GM23338 (cell line): ENCODE results near the gene TGFBI. TPM values are rescaled to one million over a fixed set of nuclear protein-coding genes. Genes with fewer than 3 reads are reported as not detected.

ENCODE experiments used
- ATAC-seq: fragments of 200-7000 bp; cut with Tn5 transposase; 3 replicates; pipeline ENCODE4 v1.9.1; 2020
- DNase-seq: peaks from one replicate; pipeline ENCODE4 v3.0.0-alpha.2; 2015; ENCODE audit warnings: low spot score
- H2AFZ ChIP-seq: fragments of 200-600 bp; sonication (generic); 2 replicates; pipeline ENCODE4 v1.8.0; 2016; ENCODE audit warnings: antibody characterized with exemption, mild to moderate bottlenecking, moderate library complexity
- H3F3A ChIP-seq: fragments of 200-600 bp; sonication (generic); replicated peaks from 2 replicates; pipeline ENCODE4 v1.8.0; 2017; ENCODE audit warnings: antibody characterized with exemption, mixed run types, low read depth
- H3K27ac ChIP-seq: fragments of 200-600 bp; sonication (generic); 2 replicates; pipeline ENCODE4 v1.6.1; 2016; ENCODE audit warnings: low read depth
- H3K27me3 ChIP-seq: fragments of 200-600 bp; sonication (generic); 2 replicates; pipeline ENCODE4 v1.8.0; 2016; ENCODE audit warnings: mild to moderate bottlenecking, mixed run types, moderate library complexity; ENCODE audit not compliant: insufficient read depth
- H3K36me3 ChIP-seq: fragments of 200-600 bp; sonication (generic); 2 replicates; pipeline ENCODE4 v1.8.0; 2016; ENCODE audit warnings: mild to moderate bottlenecking; ENCODE audit not compliant: insufficient read depth
- H3K4me1 ChIP-seq: fragments of 200-600 bp; sonication (generic); 2 replicates; pipeline ENCODE4 v1.8.0; 2016; ENCODE audit warnings: mild to moderate bottlenecking, moderate library complexity; ENCODE audit not compliant: insufficient read depth
- H3K4me2 ChIP-seq: fragments of 200-600 bp; sonication (generic); 2 replicates; pipeline ENCODE4 v1.7.1; 2017; ENCODE audit warnings: mixed run types
- H3K4me3 ChIP-seq: fragments of 200-600 bp; sonication (generic); 2 replicates; pipeline ENCODE4 v1.6.1; 2016; ENCODE audit warnings: mixed run types
- H3K79me2 ChIP-seq: fragments of 200-600 bp; sonication (generic); replicated peaks from 2 replicates; pipeline ENCODE4 v1.8.0; 2017; ENCODE audit warnings: mild to moderate bottlenecking; ENCODE audit not compliant: insufficient read depth
- H3K9me2 ChIP-seq: fragments of 200-600 bp; sonication (generic); 2 replicates; pipeline ENCODE4 v1.8.0; 2017; ENCODE audit not compliant: insufficient read depth
- H4K20me1 ChIP-seq: fragments of 200-600 bp; sonication (generic); replicated peaks from 2 replicates; pipeline ENCODE4 v1.8.0; 2017; ENCODE audit warnings: mild to moderate bottlenecking; ENCODE audit not compliant: insufficient read depth
- H3K27ac Mint-ChIP-seq: 2 replicates; pipeline ENCODE4 v1.8.0; 2020; ENCODE audit warnings: inconsistent platforms, mild to moderate bottlenecking, moderate library complexity, mixed read lengths
- H3K27me3 Mint-ChIP-seq: 3 replicates; pipeline ENCODE4 v1.8.0; 2022; ENCODE audit warnings: low read depth, mild to moderate bottlenecking, moderate library complexity, mixed read lengths, inconsistent platforms; ENCODE audit not compliant: insufficient read depth, poor library complexity
- H3K36me3 Mint-ChIP-seq: 3 replicates; pipeline ENCODE4 v1.8.0; 2021; ENCODE audit warnings: low read depth, mild to moderate bottlenecking, inconsistent platforms, moderate library complexity, mixed read lengths
- H3K4me1 Mint-ChIP-seq: 3 replicates; pipeline ENCODE4 v1.8.0; 2020; ENCODE audit warnings: mild to moderate bottlenecking, inconsistent platforms, mixed read lengths
- H3K4me3 Mint-ChIP-seq: 3 replicates; pipeline ENCODE4 v1.8.0; 2021; ENCODE audit warnings: moderate library complexity, mild to moderate bottlenecking, inconsistent platforms, mixed read lengths
- H3K9me3 Mint-ChIP-seq: 3 replicates; pipeline ENCODE4 v1.8.0; 2020; ENCODE audit warnings: moderate library complexity, mild to moderate bottlenecking, inconsistent platforms, mixed read lengths
- CTCF ChIP-seq, 2 experiments: fragments of 200-600 bp in 1 of 2; sonication (generic) in 1 of 2; conservative IDR thresholded peaks; 2 replicates each; pipeline versions ENCODE4 v1.5.1 to v1.6.1; 2016 to 2017; ENCODE audit warnings: antibody characterized with exemption in 2 of 2, low read depth in 2 of 2, mild to moderate bottlenecking in 2 of 2, moderate library complexity in 1 of 2
- ETS1 ChIP-seq: IDR thresholded peaks from 2 replicates; pipeline ENCODE4 v1.6.1; 2016; ENCODE audit warnings: antibody characterized with exemption
- EZH2 ChIP-seq: fragments of 200-600 bp; sonication (generic); IDR thresholded peaks from one replicate; pipeline ENCODE4 v1.8.0; 2017; ENCODE audit warnings: antibody characterized with exemption, mild to moderate bottlenecking, low read depth; ENCODE audit not compliant: unreplicated experiment
- JUNB ChIP-seq: IDR thresholded peaks from one replicate; pipeline ENCODE4 v1.6.1; 2016; ENCODE audit warnings: antibody characterized with exemption; ENCODE audit not compliant: unreplicated experiment
- POLR2AphosphoS5 ChIP-seq: IDR thresholded peaks from 2 replicates; pipeline ENCODE4 v1.6.1; 2016; ENCODE audit warnings: antibody characterized with exemption, low read depth
- REST ChIP-seq: IDR thresholded peaks from one replicate; pipeline ENCODE4 v1.6.1; 2018; ENCODE audit warnings: antibody characterized with exemption; ENCODE audit not compliant: unreplicated experiment
- STAT1 ChIP-seq: IDR thresholded peaks from one replicate; pipeline ENCODE4 v1.6.1; 2016; ENCODE audit warnings: antibody characterized with exemption; ENCODE audit not compliant: unreplicated experiment
- ZNF114 ChIP-seq: fragments of 250-450 bp; sonication (Bioruptor Pico); IDR thresholded peaks from 2 replicates; pipeline ENCODE4 v1.5.0; 2020; ENCODE audit warnings: mild to moderate bottlenecking, moderate library complexity
- ZNF331 ChIP-seq: fragments of 250-450 bp; sonication (Bioruptor Pico); IDR thresholded peaks from 2 replicates; pipeline ENCODE4 v1.5.0; 2020; ENCODE audit warnings: low read depth, mild to moderate bottlenecking, moderate library complexity
- ZNF462 ChIP-seq: fragments of 250-450 bp; sonication (Bioruptor Pico); IDR thresholded peaks from 2 replicates; pipeline ENCODE4 v1.5.0; 2020; ENCODE audit warnings: mild to moderate bottlenecking, moderate library complexity
- polyA plus RNA-seq: library from polyadenylated mRNA; unstranded; fragments of >200 nt; fragmentation: Nextera tagmentation; extraction: Ambion mirVana; gene quantifications from 2 replicates; pipeline ENCODE4 v1.2.1, GENCODE V29; 2016
- total RNA-seq: library from RNA; depleted of rRNA; stranded (reverse); fragments of >200 nt; shearing (Covaris generic); gene quantifications from 2 replicates; pipeline ENCODE4 v1.2.3, GENCODE V29; 2014

TGFBI gene
- total and polyA plus RNA-seq, 2 experiments from 2014 or later: 8.9 to 9.4 TPM

- H3K9me2 ChIP-seq: no peaks in the 10 kb centered on the region
- H3K4me1 Mint-ChIP-seq: peaks cover 11% of the 10 kb centered on the region
- ATAC-seq: no peak
- no peak overlapping the region for H3K4me3 Mint-ChIP-seq
- no peak overlapping the region for H3K4me2 ChIP-seq
- H2AFZ ChIP-seq: no peak overlapping the region
- H3K27ac Mint-ChIP-seq: no peak overlapping the region
- H3K36me3 ChIP-seq: no peaks in the 10 kb centered on the region; the same call in 1 of the 2 replicates
- H3K27me3 Mint-ChIP-seq: peaks cover 8% of the 10 kb centered on the region
- H4K20me1 ChIP-seq: no peaks in the 10 kb centered on the region
- H3K27ac ChIP-seq: no peak overlapping the region
- TF ChIP-seq CTCF (conservative IDR thresholded peaks at IDR 0.05; ENCODE audit: low read depth in 2 of 2): no peak
- no peak for TF ChIP-seq ETS1
- no peak for TF ChIP-seq POLR2AphosphoS5
- no peak for TF ChIP-seq JUNB
- TF ChIP-seq ZNF462: no peak
- no peak for TF ChIP-seq STAT1
- no peak for TF ChIP-seq ZNF331 (CRISPR knock-in tag)
- TF ChIP-seq REST: no peak
- TF ChIP-seq EZH2: no peak
- no peak for TF ChIP-seq ZNF114
- no peaks in the 10 kb centered on the region for H3K4me1 ChIP-seq
- no peaks in the 10 kb centered on the region for H3F3A ChIP-seq
- H3K27me3 ChIP-seq: no peaks in the 10 kb centered on the region
- H3K79me2 ChIP-seq: no peaks in the 10 kb centered on the region
- H3K36me3 Mint-ChIP-seq: peaks cover 7% of the 10 kb centered on the region; the same call in 2 of the 3 replicates
- H3K9me3 Mint-ChIP-seq: peaks cover 6% of the 10 kb centered on the region; the same call in 2 of the 3 replicates
- H3K4me3 ChIP-seq: no peak overlapping the region
- no peak for DNase-seq
These were observed 8.4 kb downstream of the TGFBI start for GRCh38 chr5:136037001-136037705.
